CD14-positive monocyte (primary cell): ENCODE data around the gene TOMM6. TPM values are rescaled to one million over a fixed set of nuclear protein-coding genes. Genes with fewer than 3 reads are reported as not detected.

ENCODE experiments used
- DNase-seq, 3 donors: peaks; one replicate each; pipeline ENCODE4 v3.0.0-alpha.2; 2011 to 2022
- H2AFZ ChIP-seq: 2 replicates; pipeline ENCODE4 v1.6.0; 2012; ENCODE audit warnings: mild to moderate bottlenecking, low read depth, low read length, inconsistent platforms; ENCODE audit not compliant: insufficient read depth, poor library complexity, severe bottlenecking
- H3K27ac ChIP-seq, 2 donors: 1 replicate in 1 of 2; 2 replicates in 1 of 2; pipeline ENCODE4 v1.5.1; 2012 to 2013; ENCODE audit warnings: low read length in 2 of 2, control low read depth in 1 of 2, inconsistent platforms in 1 of 2, low read depth in 1 of 2, mild to moderate bottlenecking in 1 of 2
- H3K27me3 ChIP-seq, 2 donors: one replicate each; pipeline versions ENCODE4 v1.6.0 to v1.6.1; 2011 to 2013; ENCODE audit warnings: low read length in 2 of 2; ENCODE audit not compliant: control insufficient read depth in 2 of 2, insufficient read depth in 2 of 2
- H3K36me3 ChIP-seq, 2 donors: replicated peaks in 1 of 2; 1 replicate in 1 of 2; 2 replicates in 1 of 2; pipeline versions ENCODE4 v1.5.1 to v1.6.1; 2012 to 2013; ENCODE audit warnings: low read length in 2 of 2, control low read depth in 1 of 2, inconsistent platforms in 1 of 2, mild to moderate bottlenecking in 1 of 2; ENCODE audit not compliant: insufficient read depth in 2 of 2, control insufficient read depth in 1 of 2
- H3K4me1 ChIP-seq, 2 donors: 1 replicate in 1 of 2; 2 replicates in 1 of 2; pipeline versions ENCODE4 v1.5.1 to v1.6.1; 2012 to 2013; ENCODE audit warnings: low read length in 2 of 2, control low read depth in 1 of 2, inconsistent platforms in 1 of 2, mild to moderate bottlenecking in 1 of 2, moderate library complexity in 1 of 2; ENCODE audit not compliant: insufficient read depth in 2 of 2, control insufficient read depth in 1 of 2
- H3K4me2 ChIP-seq: replicated peaks from 2 replicates; pipeline ENCODE3; 2012; ENCODE audit warnings: low read length, moderate library complexity, mild to moderate bottlenecking; ENCODE audit not compliant: poor library complexity, severe bottlenecking; ENCODE audit errors: extremely low read depth
- H3K4me3 ChIP-seq, 3 experiments: fragments of 200-600 bp in 1 of 3; sonication (generic) in 1 of 3; replicated peaks in 1 of 3; 1 replicate in 2 of 3; 2 replicates in 1 of 3; pipeline ENCODE4 v1.5.1; 2011 to 2013; ENCODE audit warnings: low read length in 3 of 3, mild to moderate bottlenecking in 3 of 3, control low read depth in 2 of 3, low read depth in 2 of 3, inconsistent platforms in 1 of 3, moderate library complexity in 1 of 3
- H3K79me2 ChIP-seq: 2 replicates; pipeline ENCODE4 v1.6.0; 2012; ENCODE audit warnings: mild to moderate bottlenecking, control low read depth, inconsistent platforms, low read length, moderate library complexity; ENCODE audit not compliant: insufficient read depth
- H3K9ac ChIP-seq: 2 replicates; pipeline ENCODE4 v1.6.0; 2017; ENCODE audit warnings: low read length, mild to moderate bottlenecking; ENCODE audit not compliant: insufficient read depth, poor library complexity, severe bottlenecking
- H3K9me3 ChIP-seq, 2 donors: replicated peaks in 1 of 2; 1 replicate in 1 of 2; 2 replicates in 1 of 2; pipeline versions ENCODE4 v1.5.1 to v1.6.1; 2012 to 2013; ENCODE audit warnings: low read length in 2 of 2, control low read depth in 1 of 2; ENCODE audit not compliant: control insufficient read depth in 1 of 2, insufficient read depth in 1 of 2
- H4K20me1 ChIP-seq: 2 replicates; pipeline ENCODE4 v1.6.0; 2012; ENCODE audit warnings: mild to moderate bottlenecking, low read length, control low read depth, moderate library complexity; ENCODE audit not compliant: insufficient read depth
- H3K27ac Mint-ChIP-seq, 7 donors: one replicate each; pipeline ENCODE4 v1.8.0; 2020; ENCODE audit warnings: mild to moderate bottlenecking in 7 of 7, mixed read lengths in 7 of 7, moderate library complexity in 6 of 7, inconsistent platforms in 2 of 7
- H3K27me3 Mint-ChIP-seq, 3 donors: one replicate each; pipeline ENCODE4 v1.8.0; 2021 to 2022; ENCODE audit warnings: low read depth in 3 of 3, mild to moderate bottlenecking in 3 of 3, mixed read lengths in 3 of 3, moderate library complexity in 3 of 3, inconsistent platforms in 1 of 3
- H3K36me3 Mint-ChIP-seq, 2 donors: one replicate each; pipeline ENCODE4 v1.8.0; 2020; ENCODE audit warnings: mixed read lengths in 2 of 2, inconsistent platforms in 1 of 2, mild to moderate bottlenecking in 1 of 2
- H3K4me1 Mint-ChIP-seq: one replicate; pipeline ENCODE4 v1.8.0; 2020; ENCODE audit warnings: mild to moderate bottlenecking, mixed read lengths
- H3K4me3 Mint-ChIP-seq, 2 donors: one replicate each; pipeline ENCODE4 v1.8.0; 2020; ENCODE audit warnings: mild to moderate bottlenecking in 2 of 2, mixed read lengths in 2 of 2, moderate library complexity in 1 of 2
- H3K9me3 Mint-ChIP-seq, 7 donors: one replicate each; pipeline ENCODE4 v1.8.0; 2020 to 2022; ENCODE audit warnings: mixed read lengths in 7 of 7, mild to moderate bottlenecking in 6 of 7, moderate library complexity in 6 of 7, inconsistent platforms in 2 of 7
- WGBS: methylation state at CpG from one replicate; pipeline ENCODE4 v1.1.5; 2013; ENCODE audit warnings: missing lambda C conversion rate; ENCODE audit not compliant: insufficient coverage; 5-methylcytosine and 5-hydroxymethylcytosine counted together
- intact Hi-C, 2 donors: fragments of 100-400 bp; cut with micrococcal nuclease; formaldehyde crosslinking; loops; one replicate each; pipeline versions ENCODE4 v1.15.0 to v1.15.1; 2023
- polyA plus RNA-seq, 3 donors: library from polyadenylated mRNA; depleted of rRNA in 1 of 3; unstranded in 2 of 3; stranded (reverse) in 1 of 3; fragments of 300-500 nt in 2 of 3; fragments of >200 nt in 1 of 3; fragmentation: Illumina TruSeq in 2 of 3; gene quantifications; 1 replicate in 2 of 3; 2 replicates in 1 of 3; pipeline ENCODE4 v1.2.3, GENCODE V29; 2012 to 2021
- TF ChIP-seq, protein P1 (sequence below): fragments of 200-600 bp; IDR thresholded peaks from one replicate; pipeline ENCODE4 v1.8.0; 2022; ENCODE audit warnings: antibody characterized with exemption, mild to moderate bottlenecking

The TOMM6 gene
- polyA plus RNA-seq, 3 donors, result 271 to 382 (median 343) TPM

DNA sequence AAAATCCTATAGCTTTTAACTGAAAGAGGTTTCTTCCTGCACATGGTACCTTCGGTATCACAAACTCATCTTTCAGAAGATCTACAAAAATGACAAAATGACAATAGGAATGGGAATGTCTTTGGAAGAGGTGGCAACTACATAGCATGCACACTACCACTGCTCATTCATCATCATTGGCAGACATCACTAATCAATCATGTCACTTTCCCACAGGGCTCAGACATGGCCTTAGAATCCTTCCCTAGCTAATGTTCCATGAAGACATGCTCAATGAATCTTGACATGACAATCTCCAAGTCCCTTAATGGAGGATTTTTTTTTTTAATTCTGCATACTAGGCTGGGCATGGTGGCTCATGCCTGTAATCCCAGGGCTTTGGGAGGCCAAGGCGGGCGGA, 37.1 kb upstream of the TOMM6 start:
- Mint-ChIP-seq H3K4me3 (no peak overlapping the region), H3K27ac (no peak overlapping the region), H3K36me3 (no peaks in the 10 kb centered on the region), H3K27me3 (peaks cover 1 to 6% (median 4%) of the 10 kb centered on the region in 3 donors), H3K9me3 (peaks cover 0 to 1% (median 0%) of the 10 kb centered on the region in 7 donors), H3K4me1 (no peaks in the 10 kb centered on the region)
- H3K79me2 ChIP-seq, result no peaks in the 10 kb centered on the region
- WGBS, result 100% methylated on average over 1 of the region's 3 CpGs
- H4K20me1 ChIP-seq, result no peaks in the 10 kb centered on the region
- DNase-seq, result no peak
- H3K4me3 ChIP-seq, result no peak overlapping the region
- no peaks in the 10 kb centered on the region for H3K27me3 ChIP-seq
- no peaks in the 10 kb centered on the region for H3K36me3 ChIP-seq
- H2AFZ ChIP-seq, result no peak overlapping the region
- H3K9me3 ChIP-seq, result no peaks in the 10 kb centered on the region
- H3K4me1 ChIP-seq, result no peaks in the 10 kb centered on the region
- no peak overlapping the region for H3K27ac ChIP-seq
- TF ChIP-seq, protein P1, sequence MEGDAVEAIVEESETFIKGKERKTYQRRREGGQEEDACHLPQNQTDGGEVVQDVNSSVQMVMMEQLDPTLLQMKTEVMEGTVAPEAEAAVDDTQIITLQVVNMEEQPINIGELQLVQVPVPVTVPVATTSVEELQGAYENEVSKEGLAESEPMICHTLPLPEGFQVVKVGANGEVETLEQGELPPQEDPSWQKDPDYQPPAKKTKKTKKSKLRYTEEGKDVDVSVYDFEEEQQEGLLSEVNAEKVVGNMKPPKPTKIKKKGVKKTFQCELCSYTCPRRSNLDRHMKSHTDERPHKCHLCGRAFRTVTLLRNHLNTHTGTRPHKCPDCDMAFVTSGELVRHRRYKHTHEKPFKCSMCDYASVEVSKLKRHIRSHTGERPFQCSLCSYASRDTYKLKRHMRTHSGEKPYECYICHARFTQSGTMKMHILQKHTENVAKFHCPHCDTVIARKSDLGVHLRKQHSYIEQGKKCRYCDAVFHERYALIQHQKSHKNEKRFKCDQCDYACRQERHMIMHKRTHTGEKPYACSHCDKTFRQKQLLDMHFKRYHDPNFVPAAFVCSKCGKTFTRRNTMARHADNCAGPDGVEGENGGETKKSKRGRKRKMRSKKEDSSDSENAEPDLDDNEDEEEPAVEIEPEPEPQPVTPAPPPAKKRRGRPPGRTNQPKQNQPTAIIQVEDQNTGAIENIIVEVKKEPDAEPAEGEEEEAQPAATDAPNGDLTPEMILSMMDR, result no peak
- intact Hi-C loops, result no loop called here
- no peak overlapping the region for H3K9ac ChIP-seq
- H3K4me2 ChIP-seq, result no peak overlapping the region

- no peak overlapping the region for H2AFZ ChIP-seq
- DNase-seq, result no peak
- no peak overlapping the region for H3K27ac ChIP-seq
- H3K27me3 ChIP-seq, result no peaks in the 10 kb centered on the region
- H3K36me3 ChIP-seq, result no peaks in the 10 kb centered on the region
- H3K79me2 ChIP-seq, result no peaks in the 10 kb centered on the region
- H3K27ac Mint-ChIP-seq, result no peak overlapping the region
- H3K4me2 ChIP-seq, result no peak overlapping the region
- H3K27me3 Mint-ChIP-seq, result peaks cover 7% of the 10 kb centered on the region in 3 donors
- WGBS, result 93% methylated on average over 4 of the region's 4 CpGs
- H3K4me3 Mint-ChIP-seq, result no peak overlapping the region
- H3K4me3 ChIP-seq, result no peak overlapping the region
- H3K36me3 Mint-ChIP-seq, result no peaks in the 10 kb centered on the region
- no peaks in the 10 kb centered on the region for H3K4me1 ChIP-seq
- H3K4me1 Mint-ChIP-seq, result no peaks in the 10 kb centered on the region
- no peaks in the 10 kb centered on the region for H4K20me1 ChIP-seq
- no peak overlapping the region for H3K9ac ChIP-seq
- no peaks in the 10 kb centered on the region for H3K9me3 Mint-ChIP-seq
- TF ChIP-seq, protein P1, result no peak
- intact Hi-C loops, result no loop called here
- no peaks in the 10 kb centered on the region for H3K9me3 ChIP-seq
Observed at GRCh38 chr6:41755895-41756294, 31.6 kb upstream of the TOMM6 start.
